ENCODE data around the gene SPATA7. TPM values are rescaled to one million over a fixed set of nuclear protein-coding genes. Genes with fewer than 3 reads are reported as not detected.

The SPATA7 gene
- total and polyA plus RNA-seq, 10 of the 15 experiments (the other 5 are each of a cell fraction or from before 2014, with no cell fraction given), result 0.39 to 3.0 (median 2.2) TPM

DNA sequence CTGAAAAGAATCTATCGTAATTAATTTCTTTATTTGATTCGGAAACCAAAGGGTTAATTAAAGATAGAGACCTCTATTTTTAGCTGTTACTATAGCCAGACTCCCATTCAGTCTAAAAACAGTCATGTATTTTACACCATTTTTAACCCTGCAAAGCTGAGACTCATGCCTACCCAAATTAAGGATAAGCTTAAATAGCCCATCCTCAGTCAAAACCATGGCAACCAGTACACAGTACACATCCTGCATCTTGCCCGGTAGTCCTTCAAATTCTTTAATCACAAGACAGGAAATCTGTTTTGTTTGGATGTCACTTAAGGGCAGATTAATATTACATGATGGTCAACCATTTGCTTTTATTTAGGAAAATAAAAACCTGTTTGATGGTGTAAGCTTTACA is 36.9 kb upstream of the SPATA7 start (continued):
- TF ChIP-seq, protein P1, sequence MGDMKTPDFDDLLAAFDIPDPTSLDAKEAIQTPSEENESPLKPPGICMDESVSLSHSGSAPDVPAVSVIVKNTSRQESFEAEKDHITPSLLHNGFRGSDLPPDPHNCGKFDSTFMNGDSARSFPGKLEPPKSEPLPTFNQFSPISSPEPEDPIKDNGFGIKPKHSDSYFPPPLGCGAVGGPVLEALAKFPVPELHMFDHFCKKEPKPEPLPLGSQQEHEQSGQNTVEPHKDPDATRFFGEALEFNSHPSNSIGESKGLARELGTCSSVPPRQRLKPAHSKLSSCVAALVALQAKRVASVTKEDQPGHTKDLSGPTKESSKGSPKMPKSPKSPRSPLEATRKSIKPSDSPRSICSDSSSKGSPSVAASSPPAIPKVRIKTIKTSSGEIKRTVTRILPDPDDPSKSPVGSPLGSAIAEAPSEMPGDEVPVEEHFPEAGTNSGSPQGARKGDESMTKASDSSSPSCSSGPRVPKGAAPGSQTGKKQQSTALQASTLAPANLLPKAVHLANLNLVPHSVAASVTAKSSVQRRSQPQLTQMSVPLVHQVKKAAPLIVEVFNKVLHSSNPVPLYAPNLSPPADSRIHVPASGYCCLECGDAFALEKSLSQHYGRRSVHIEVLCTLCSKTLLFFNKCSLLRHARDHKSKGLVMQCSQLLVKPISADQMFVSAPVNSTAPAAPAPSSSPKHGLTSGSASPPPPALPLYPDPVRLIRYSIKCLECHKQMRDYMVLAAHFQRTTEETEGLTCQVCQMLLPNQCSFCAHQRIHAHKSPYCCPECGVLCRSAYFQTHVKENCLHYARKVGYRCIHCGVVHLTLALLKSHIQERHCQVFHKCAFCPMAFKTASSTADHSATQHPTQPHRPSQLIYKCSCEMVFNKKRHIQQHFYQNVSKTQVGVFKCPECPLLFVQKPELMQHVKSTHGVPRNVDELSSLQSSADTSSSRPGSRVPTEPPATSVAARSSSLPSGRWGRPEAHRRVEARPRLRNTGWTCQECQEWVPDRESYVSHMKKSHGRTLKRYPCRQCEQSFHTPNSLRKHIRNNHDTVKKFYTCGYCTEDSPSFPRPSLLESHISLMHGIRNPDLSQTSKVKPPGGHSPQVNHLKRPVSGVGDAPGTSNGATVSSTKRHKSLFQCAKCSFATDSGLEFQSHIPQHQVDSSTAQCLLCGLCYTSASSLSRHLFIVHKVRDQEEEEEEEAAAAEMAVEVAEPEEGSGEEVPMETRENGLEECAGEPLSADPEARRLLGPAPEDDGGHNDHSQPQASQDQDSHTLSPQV (IDR thresholded peaks at IDR 0.05), result no peak
- no peak for TF ChIP-seq MEF2A (IDR thresholded peaks at IDR 0.05; ENCODE audit: insufficient read depth, low read depth, low read length)
- TF ChIP-seq NR2C1 (IDR thresholded peaks at IDR 0.05), result no peak
- no peak for TF ChIP-seq RAD51 (IDR thresholded peaks at IDR 0.05)
- TF ChIP-seq HDGF (IDR thresholded peaks at IDR 0.05), result no peak
- TF ChIP-seq NFYA (IDR thresholded peaks at IDR 0.05; ENCODE audit: borderline replicate concordance, low read depth, low read length), result no peak

DNA sequence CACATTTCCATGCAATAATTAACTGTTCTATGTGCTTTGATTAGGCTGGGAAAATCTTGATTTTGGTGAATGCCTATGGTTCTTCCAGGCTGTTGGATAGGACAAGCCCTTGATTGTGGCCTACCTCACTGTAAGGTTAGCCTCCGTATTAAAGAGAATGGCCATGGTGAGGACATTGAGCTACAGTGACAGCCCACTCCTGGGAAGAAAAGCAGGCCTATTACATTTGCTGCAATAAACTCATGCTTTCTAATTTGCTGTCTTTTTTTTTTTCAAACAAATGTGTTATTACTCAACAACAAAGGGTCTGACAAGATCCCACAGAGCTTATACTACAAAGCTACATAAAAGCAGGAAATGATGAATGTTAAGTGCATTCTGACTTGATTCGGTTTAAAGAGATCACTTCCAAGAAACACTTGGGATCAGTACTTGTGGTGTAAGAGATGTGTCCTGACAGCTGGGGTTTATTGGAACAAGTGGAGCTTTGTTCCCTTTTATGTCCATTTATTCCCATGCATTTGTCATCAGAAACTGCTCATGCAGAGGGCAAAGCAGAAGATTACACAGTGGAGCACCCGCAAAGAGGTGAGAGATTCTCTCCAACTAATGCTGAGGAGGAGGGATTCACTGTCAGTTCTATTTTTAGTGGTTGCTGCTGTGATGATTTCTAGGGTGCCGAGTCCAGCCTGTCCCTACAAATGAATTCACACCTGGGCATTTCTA is 33.3 kb upstream of the SPATA7 start:
- CTCF ChIA-PET, result interaction anchor here (1.6 to 1.7 kb wide), 2 partner anchors 9 to 23 kb away, joined by 3 to 5 read pairs; no protein-coding TSS in a partner anchor
- no peak for TF ChIP-seq POLR2A (IDR thresholded peaks at IDR 0.05; ENCODE audit: low read depth, low read length)
- TF ChIP-seq NFXL1 (IDR thresholded peaks at IDR 0.05; ENCODE audit: borderline replicate concordance), result no peak
- TF ChIP-seq SMAD5 (IDR thresholded peaks at IDR 0.05; ENCODE audit: low read depth), result no peak
- TF ChIP-seq RUNX3 (IDR thresholded peaks at IDR 0.05; ENCODE audit: low read length), result no peak
- SMC1A ChIA-PET (ENCODE audit: uncharacterized antibody, unreplicated experiment), result interaction anchor here (0.6 kb wide), 1 partner anchor 252 kb away, joined by 4 read pairs; no protein-coding TSS in a partner anchor
- Histone ChIP-seq H3K27me3 (replicated peaks in 1 of 2; ENCODE audit: control insufficient read depth in 2 of 2, insufficient read depth in 2 of 2, low read length in 1 of 2) (no peaks in the 10 kb centered on the region), H2AFZ (ENCODE audit: control insufficient read depth, low read depth, low read length) (no peak overlapping the region), H3K4me1 (ENCODE audit: control insufficient read depth, insufficient read depth, low read length) (no peaks in the 10 kb centered on the region), H3K27ac (ENCODE audit: control insufficient read depth, insufficient read depth) (no peak overlapping the region), H3K4me3 (no peak overlapping the region), H3K79me2 (ENCODE audit: control insufficient read depth, insufficient read depth, low read length) (no peaks in the 10 kb centered on the region), H4K20me1 (ENCODE audit: control insufficient read depth, insufficient read depth) (no peaks in the 10 kb centered on the region), H3K9me3 (replicated peaks; ENCODE audit: control insufficient read depth, insufficient read depth, low read length) (no peaks in the 10 kb centered on the region), H3K4me2 (ENCODE audit: control insufficient read depth, insufficient read depth) (no peak overlapping the region), H3K9ac (ENCODE audit: control insufficient read depth, insufficient read depth, low read length) (no peak overlapping the region), H3K36me3 (ENCODE audit: control insufficient read depth in 2 of 2, insufficient read depth in 2 of 2, low read length in 1 of 2) (no peaks in the 10 kb centered on the region)
- POLR2A ChIA-PET, result no interaction called here
- in situ Hi-C loops (cut with MboI), result no loop called here
- RAD21 ChIA-PET (ENCODE audit: unreplicated experiment), result interaction anchor here (1.3 kb wide), 1 partner anchor 406 kb away, joined by 3 read pairs; no protein-coding TSS in a partner anchor
- ATAC-seq (no peak), FAIRE-seq (no peak), DNase-seq (ENCODE audit: low read depth, low spot score) (no peak)
- intact Hi-C loops (cut with micrococcal nuclease; ENCODE audit: unreplicated experiment), result no loop called here
- 24% methylated on average over 4 of the region's 4 CpGs for WGBS (ENCODE audit: insufficient coverage, insufficient replicate concordance, low lambda C conversion rate, missing lambda C conversion rate)
- no TSS peak for BruUV-seq (replicated peaks)

Measured in GM12878 (cell line).